ENCODE data around the gene ZEB1. TPM values are rescaled to one million over a fixed set of nuclear protein-coding genes. Genes with fewer than 3 reads are reported as not detected.
A peak's percentile ranks its signal among the peaks of the same experiment; 100 is the strongest.

ZEB1 gene
- total RNA-seq, 1 donor from 2014 or later: 24.7 TPM

DNA sequence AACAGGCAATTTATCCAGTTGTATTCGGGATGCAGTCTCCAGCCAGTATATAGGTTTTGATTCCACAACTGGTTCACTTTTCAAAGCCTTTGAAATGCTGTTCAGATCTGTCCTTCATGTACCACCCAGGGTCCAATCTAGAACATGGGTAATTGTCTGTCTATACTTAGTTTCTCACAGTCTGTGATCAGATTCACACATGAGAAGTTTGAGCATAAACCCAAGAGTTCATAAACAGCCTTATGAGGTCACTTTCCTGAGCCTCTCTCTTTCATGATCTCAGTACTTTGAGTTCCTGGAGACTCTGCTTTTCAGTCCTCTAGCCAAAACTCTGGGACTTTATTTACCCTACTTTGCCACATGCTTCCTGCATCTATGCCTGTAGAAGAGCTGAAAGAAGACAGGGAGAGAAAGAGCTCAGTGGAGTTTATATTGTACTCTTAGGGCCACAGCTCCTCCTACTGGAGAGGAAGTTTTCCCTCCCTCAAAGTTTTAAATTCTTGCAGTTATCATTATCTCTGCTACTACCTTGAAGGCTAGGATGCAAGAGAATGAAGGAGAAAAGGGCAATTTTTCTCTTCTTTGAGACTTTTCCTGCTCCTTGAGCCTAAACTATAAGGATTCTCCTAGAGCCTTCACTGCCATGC, 172.0 kb downstream of the ZEB1 start:
- no peaks in the 10 kb centered on the region for H3K4me1 Mint-ChIP-seq
- TF ChIP-seq, protein P1, sequence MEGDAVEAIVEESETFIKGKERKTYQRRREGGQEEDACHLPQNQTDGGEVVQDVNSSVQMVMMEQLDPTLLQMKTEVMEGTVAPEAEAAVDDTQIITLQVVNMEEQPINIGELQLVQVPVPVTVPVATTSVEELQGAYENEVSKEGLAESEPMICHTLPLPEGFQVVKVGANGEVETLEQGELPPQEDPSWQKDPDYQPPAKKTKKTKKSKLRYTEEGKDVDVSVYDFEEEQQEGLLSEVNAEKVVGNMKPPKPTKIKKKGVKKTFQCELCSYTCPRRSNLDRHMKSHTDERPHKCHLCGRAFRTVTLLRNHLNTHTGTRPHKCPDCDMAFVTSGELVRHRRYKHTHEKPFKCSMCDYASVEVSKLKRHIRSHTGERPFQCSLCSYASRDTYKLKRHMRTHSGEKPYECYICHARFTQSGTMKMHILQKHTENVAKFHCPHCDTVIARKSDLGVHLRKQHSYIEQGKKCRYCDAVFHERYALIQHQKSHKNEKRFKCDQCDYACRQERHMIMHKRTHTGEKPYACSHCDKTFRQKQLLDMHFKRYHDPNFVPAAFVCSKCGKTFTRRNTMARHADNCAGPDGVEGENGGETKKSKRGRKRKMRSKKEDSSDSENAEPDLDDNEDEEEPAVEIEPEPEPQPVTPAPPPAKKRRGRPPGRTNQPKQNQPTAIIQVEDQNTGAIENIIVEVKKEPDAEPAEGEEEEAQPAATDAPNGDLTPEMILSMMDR (IDR thresholded peaks at IDR 0.05; ENCODE audit: unreplicated experiment): peak; percentile 25
- no peak for DNase-seq (ENCODE audit: low spot score in 2 of 2, unreplicated experiment in 2 of 2)
- H3K4me3 Mint-ChIP-seq: no peak overlapping the region
- H3K27me3 Mint-ChIP-seq (ENCODE audit: low read depth): peaks cover 14% of the 10 kb centered on the region
- peaks cover 26% of the 10 kb centered on the region for H3K9me3 Mint-ChIP-seq
- H3K27ac Mint-ChIP-seq: no peak overlapping the region
- peaks cover 3% of the 10 kb centered on the region for H3K36me3 Mint-ChIP-seq

DNA sequence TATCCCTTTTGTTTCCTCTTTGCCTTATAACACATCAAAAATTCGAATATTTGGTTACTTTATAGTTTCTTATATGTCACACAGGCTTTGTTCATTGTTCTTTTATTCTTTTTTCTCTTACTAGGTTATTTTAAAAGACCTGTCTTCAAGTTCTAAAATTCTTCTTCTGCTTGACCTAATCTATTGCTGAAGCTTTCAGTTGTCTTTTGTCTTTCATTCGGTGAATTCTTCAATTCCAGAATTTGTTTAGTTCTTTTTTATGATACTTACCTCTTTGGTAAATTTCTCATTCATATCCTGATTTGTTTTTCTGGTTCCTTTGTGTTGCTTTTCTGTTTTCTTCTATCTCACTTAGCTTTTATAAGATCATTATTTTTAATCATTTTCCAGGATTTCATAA, 188.4 kb downstream of the ZEB1 start:
- peaks cover 49% of the 10 kb centered on the region for H3K9me3 Mint-ChIP-seq
- DNase-seq (ENCODE audit: low spot score in 2 of 2, unreplicated experiment in 2 of 2): no peak
- peaks cover 30% of the 10 kb centered on the region for H3K36me3 Mint-ChIP-seq
- no peak overlapping the region for H3K4me3 Mint-ChIP-seq
- TF ChIP-seq, protein P1 (IDR thresholded peaks at IDR 0.05; ENCODE audit: unreplicated experiment): no peak
- H3K27ac Mint-ChIP-seq: no peak overlapping the region
- H3K4me1 Mint-ChIP-seq: no peaks in the 10 kb centered on the region
- H3K27me3 Mint-ChIP-seq (ENCODE audit: low read depth): no peaks in the 10 kb centered on the region

DNA sequence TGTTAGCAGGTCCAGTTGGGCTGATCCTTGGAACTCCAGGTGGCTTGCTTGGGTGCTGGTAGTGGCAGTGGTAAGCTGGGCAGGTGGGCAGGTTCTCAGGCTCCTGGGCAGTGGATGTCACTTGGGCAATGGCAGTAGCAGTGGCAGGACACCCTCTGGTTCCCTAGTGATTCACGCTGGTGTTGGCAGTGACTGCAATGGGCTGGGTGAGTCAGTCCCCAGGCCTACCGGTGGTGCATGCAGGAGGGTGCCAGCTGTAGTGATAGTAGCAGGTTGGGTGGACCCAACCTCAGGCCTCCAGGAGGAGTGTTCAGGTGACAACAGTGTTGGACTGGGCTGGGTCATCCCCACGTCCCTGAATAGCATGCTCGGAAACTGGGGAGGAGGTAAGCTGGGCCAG, 189.2 kb downstream of the ZEB1 start:
- H3K27me3 Mint-ChIP-seq (ENCODE audit: low read depth): no peaks in the 10 kb centered on the region
- TF ChIP-seq, protein P1 (IDR thresholded peaks at IDR 0.05; ENCODE audit: unreplicated experiment): no peak
- DNase-seq (ENCODE audit: low spot score in 2 of 2, unreplicated experiment in 2 of 2): no peak
- H3K27ac Mint-ChIP-seq: no peak overlapping the region
- no peaks in the 10 kb centered on the region for H3K4me1 Mint-ChIP-seq
- H3K9me3 Mint-ChIP-seq: peaks cover 49% of the 10 kb centered on the region
- peaks cover 30% of the 10 kb centered on the region for H3K36me3 Mint-ChIP-seq
- H3K4me3 Mint-ChIP-seq: no peak overlapping the region

DNA sequence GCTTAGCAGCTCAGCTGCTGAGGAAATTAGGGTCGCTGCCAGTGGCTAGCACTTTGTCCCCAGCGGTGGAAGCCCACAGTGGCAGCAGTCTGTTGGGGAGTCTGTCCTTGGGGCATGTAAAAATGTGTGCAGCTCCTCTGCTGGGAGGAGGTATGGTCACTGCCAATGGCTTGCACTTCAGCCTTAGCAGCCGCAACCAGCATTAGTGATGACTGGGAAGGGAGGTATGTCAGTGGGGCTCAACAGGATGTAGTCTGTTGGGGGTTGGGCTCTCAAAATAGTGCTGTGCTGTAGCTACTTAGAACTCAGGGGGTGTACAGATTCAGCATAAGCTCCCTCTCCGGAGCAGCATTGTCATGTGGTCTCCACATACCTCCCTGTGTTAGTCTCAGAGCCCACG, 189.9 kb downstream of the ZEB1 start:
- DNase-seq (ENCODE audit: low spot score in 2 of 2, unreplicated experiment in 2 of 2): no peak
- TF ChIP-seq, protein P1 (IDR thresholded peaks at IDR 0.05; ENCODE audit: unreplicated experiment): no peak
- Mint-ChIP-seq H3K27me3 (ENCODE audit: low read depth) (no peaks in the 10 kb centered on the region), H3K9me3 (peaks cover 47% of the 10 kb centered on the region), H3K4me3 (no peak overlapping the region), H3K4me1 (no peaks in the 10 kb centered on the region), H3K27ac (no peak overlapping the region), H3K36me3 (peaks cover 30% of the 10 kb centered on the region)

DNA sequence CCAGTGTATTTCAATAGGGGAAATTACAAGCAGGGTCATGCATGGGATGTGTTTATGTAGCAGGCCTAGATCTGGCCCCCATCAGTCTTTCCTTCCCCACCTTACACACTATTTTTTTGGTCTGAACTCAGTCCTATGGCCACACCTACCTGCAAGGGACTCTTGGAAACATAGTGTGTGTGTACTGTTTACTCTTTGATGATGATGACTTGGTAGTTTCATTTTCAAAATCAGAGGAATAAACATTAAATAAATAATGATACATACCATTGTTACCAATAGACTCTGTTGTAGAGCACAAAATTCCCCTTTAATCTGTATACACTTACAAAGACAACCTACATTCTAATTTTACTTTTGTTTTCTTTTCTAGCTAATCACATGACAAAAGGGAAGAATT, 191.0 kb downstream of the ZEB1 start:
- no peak for DNase-seq (ENCODE audit: low spot score in 2 of 2, unreplicated experiment in 2 of 2)
- Mint-ChIP-seq H3K36me3 (peaks cover 28% of the 10 kb centered on the region), H3K27me3 (ENCODE audit: low read depth) (no peaks in the 10 kb centered on the region), H3K4me3 (no peak overlapping the region), H3K27ac (no peak overlapping the region), H3K9me3 (peaks cover 36% of the 10 kb centered on the region), H3K4me1 (no peaks in the 10 kb centered on the region)
- TF ChIP-seq, protein P1 (IDR thresholded peaks at IDR 0.05; ENCODE audit: unreplicated experiment): no peak

DNA sequence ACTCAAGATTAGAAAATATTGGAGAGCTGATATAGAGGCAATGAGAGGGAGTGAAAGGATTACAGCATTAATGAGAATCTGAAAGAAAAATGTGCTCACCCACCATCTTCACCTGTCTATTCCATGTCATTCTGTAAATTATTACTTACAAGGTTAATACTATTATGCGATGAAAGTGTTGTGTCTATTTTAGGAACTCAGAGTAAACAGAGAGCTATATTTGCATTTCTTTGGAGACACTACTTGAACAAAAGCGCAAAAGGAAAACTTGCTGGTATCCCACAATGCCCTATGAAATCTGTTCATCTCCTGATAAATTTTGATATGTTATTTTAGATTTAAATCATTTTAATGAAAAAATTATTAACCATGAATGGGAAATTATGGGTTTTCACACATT, 196.1 kb downstream of the ZEB1 start:
- Mint-ChIP-seq H3K36me3 (no peaks in the 10 kb centered on the region), H3K9me3 (no peaks in the 10 kb centered on the region)
- no peak for DNase-seq (ENCODE audit: low spot score in 2 of 2, unreplicated experiment in 2 of 2)

More for the DNA sequence above, 196.1 kb downstream of the ZEB1 start:
- TF ChIP-seq, protein P1 (IDR thresholded peaks at IDR 0.05; ENCODE audit: unreplicated experiment): no peak
- peaks cover 2% of the 10 kb centered on the region for H3K27me3 Mint-ChIP-seq (ENCODE audit: low read depth)
- no peak overlapping the region for H3K27ac Mint-ChIP-seq
- no peak overlapping the region for H3K4me3 Mint-ChIP-seq
- H3K4me1 Mint-ChIP-seq: no peaks in the 10 kb centered on the region
